Cerebellar cortex (tissue), 1 donor: ENCODE measurements around the gene SGK1.
"Not testable (repeated sequence)": the region's sequence is repeated elsewhere in the genome, so short reads cannot be mapped to it uniquely, and the experiment has no call there.

Source experiments
- DNase-seq: peaks from one replicate; pipeline ENCODE4 v3.0.0-alpha.2; 2015; ENCODE audit warnings: low spot score

SGK1 gene

DNA sequence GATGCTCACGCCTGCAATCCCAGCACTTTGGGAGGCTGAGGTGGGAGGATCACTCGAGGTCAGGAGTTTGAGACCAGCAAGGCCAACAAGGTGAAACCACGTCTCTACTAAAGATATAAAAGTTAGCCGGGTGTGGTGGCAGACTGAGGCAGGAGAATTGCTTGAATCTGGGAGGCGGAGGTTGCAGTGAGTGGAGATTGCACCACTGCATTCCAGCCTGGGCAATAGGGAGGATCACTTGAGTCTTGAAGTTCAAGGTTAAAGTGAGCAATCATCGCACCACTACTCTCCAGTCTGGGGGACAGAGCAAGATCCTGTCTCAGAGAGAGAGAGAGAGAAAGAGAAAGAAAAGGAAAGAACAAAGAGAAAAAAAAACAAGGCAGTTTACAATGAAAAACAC is 13.5 kb downstream of the SGK1 start:
- DNase-seq, result not testable (repeated sequence)

DNA sequence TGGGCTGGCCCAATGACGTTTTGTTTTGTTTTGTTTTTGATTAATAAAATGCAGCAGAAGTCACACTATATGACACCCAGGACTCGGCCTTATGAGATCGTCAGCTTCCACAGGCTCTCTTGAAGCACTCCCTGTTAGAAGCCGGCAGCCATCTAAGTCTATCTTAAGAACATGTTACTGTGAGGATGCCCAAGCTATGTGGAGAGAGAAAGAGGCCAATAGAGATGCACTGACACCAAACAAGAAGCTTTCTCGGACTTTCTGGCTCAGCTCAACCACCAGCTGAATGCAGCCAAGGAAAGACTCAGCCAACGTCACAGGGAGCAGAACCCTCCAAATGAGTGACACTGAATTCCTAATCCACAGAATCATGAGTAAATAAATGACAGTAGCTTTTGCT is 14.0 kb downstream of the SGK1 start:
- peak; percentile 60 for DNase-seq

DNA sequence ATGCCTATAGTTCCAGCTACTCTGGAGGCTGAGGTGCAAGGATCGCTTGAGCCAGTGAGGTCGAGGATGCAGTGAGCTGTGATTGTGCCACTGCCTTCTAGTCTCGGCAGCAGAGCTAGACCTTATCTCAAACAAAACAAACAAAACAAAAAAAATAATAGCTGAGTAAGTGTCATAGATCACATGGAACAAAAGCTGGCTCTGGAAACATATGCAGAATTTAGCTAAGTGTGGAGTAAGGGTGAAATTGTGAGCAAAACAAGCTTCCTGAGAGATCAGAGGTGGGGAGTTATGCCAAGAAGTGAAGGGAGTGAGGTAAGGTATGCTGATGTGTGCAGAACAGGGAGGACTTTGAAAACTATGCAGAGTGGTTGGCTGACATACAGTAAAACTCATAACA is 18.7 kb downstream of the SGK1 start:
- DNase-seq, result no peak

DNA sequence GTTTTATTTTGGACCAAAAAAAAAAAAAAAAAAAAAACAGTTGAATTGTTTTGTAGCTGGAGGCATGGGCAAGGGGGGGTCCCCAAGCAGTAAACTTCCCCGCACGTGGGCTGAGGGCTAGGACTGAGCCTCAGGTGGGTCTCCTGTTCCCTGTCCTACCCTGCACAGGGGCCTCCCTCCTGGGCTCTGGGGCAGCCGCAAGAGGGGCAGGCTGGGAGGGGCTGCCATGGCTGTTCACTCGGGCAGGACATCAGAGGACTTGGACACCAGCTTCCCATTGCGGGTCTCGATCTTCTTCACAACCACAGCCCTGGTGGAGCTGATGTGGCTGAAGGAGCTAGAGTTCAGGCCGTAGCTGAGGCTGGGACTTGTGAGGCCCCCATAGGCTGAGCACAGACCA is 21.1 kb downstream of the SGK1 start:
- DNase-seq, result no peak

DNA sequence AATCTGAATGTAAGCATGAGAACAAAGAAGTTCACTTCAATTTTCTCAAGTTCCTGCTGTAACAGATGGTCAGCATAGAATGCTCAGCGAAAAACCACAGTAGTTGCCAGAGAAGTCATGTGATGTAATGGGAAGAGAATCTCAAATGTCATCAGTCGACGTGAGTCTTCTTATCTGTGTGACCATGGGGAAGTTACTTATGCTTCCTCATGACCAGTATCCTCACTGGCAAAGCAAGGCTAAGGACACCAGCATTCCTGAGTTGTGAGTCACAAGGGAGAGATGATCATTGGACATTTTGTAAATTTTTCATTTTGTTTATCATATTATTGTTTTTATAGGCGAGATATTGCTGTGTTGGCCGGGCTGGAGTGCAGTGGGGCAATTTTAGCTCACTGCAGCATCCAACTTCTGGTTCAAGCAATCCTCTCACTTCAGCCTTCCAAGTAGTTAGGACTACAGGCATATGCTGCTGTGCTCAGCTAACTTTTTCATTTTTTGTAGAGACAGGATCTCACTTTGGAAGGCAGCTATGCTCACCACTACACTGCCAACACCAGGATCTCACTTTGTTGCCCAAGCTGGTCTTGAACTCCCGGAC is 21.9 kb downstream of the SGK1 start:
- DNase-seq, result peak; percentile 86

DNA sequence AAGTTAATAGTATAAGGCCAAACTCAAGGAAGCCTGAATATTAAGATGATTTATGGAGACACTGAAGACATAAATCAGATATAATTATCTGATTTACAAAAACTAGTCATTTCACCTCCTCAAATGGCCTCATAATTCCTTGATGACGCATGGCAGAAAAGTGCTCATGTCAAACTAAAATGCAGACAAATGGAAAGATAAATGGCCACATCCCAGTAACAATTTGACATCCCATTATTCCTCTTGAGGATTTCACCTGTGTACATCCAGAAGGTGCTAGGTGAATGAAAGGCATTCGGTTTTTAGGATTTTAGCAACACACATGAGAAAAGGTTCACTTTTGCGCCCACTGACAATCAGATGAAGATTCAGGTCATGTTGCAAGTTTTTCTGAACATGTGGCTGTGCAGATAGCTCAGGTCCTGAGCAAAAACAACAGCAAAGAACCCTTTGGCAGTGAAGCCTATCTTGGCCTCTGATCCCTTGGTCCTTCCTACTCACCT is 24.2 kb downstream of the SGK1 start:
- DNase-seq, result no peak

DNA sequence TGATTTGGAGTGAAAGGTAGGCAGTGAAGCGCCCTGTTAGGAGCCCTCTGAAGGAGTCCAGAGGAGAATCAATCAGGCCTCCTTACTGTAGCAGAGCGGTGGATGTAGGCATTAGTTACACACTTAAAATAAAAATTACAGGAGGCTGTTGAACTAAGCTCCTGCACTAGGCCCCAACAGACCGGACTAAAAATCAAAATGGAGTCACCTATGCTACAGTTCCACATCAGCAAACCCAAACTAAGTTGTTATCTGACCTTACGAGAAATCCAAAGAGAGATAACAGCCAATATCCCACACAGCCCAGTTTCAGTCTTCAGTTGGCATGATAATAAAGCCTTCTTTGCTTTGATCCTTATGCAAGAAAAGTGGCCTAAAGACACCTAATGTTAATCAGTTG is 26.8 kb downstream of the SGK1 start:
- DNase-seq, result no peak

DNA sequence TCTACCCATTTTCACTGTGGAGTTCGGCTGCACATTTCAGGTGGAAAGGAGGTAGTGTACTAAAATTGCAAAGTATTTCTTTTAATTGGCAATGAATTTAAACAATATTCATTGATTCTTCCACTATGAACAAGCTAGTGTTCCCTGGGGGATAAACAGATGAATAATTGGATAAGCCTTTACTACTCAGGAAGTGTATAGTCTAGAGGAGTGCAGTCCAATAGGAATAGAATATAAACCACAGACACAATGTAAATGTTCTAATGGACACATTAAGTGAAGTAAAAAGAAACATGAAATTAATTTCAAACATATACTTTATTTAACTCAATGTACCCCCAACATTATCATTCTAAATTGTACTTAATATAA is 28.7 kb downstream of the SGK1 start:
- DNase-seq, result no peak

DNA sequence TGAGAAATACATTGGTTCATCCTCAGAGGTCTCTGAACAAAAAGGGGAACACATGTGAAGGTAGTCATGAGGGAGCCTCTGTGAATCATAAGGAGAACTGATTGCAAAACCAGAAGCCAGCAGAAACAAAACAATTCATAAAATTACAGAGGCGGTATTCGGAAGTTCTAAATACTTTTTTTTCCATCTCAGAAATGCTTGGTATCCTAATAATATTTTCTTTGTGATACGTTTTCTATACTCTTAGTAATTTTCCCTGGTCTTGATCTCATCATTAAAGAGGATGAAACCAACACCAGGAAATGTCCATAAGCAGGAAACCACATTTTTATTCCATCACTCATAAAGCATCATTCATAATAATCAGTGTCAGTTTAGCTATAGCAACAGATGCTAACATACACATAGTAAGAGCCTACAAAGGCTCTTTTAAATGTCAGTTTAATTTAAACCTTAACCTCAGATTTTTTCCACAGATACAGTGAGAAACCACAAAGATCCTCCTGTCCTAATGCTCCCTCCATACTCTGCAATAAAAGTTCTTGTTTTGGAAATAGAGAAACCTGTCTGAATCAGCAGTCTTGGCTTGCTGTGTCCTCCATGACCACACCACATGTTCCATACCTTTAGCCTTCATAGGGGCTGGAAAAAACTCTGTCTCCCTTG is 29.2 kb downstream of the SGK1 start:
- no peak for DNase-seq

DNA sequence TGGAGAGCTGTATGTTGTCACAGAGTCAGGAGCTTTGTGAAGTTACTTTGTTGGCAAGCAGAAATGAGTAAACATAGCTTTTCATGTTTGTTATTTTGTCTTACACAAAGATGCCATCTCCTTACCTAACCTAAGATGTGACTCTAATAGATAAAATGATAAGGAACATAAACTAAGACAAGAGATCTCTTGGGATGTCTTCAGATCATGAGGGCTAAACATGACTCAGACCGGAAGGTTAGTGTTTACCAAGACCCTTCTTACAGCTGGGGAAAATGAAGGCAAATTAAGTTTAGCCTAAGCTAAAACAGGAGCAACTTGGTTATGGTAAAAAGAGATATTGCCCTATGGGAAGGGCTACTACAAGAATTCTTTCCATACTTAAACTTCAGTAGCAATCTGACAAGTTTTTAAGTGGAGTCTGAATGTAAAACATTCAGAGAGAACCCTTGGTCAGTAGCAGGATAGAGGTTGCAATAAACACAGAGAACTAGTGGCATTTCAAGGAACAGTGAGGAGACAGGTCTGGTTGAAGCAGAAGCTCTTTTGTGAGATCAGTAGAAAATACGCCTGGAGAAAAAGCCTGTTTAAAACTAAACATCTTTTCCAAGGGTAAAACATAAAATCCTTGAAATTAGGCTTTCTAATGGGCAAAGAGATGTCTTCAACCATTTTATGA is 29.9 kb downstream of the SGK1 start:
- DNase-seq, result no peak

DNA sequence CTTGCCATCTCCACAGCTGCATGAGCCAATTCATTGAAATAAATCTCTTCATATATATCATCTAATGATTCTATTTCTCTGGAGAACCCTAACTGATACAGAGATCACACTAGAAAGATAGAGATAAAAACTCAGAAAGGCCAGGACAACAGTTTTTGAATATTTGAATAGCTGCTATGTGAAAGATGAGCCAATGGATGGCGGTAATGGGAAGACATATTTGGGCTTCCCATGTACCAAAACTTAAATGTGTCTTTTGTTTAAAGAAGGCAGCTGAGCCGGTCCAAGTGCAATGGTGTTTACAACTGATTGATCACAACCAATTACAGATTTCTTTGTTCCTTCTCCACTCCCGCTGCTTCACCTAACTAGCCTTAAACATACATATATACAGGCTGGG is 35.1 kb downstream of the SGK1 start:
- DNase-seq, result no peak

DNA sequence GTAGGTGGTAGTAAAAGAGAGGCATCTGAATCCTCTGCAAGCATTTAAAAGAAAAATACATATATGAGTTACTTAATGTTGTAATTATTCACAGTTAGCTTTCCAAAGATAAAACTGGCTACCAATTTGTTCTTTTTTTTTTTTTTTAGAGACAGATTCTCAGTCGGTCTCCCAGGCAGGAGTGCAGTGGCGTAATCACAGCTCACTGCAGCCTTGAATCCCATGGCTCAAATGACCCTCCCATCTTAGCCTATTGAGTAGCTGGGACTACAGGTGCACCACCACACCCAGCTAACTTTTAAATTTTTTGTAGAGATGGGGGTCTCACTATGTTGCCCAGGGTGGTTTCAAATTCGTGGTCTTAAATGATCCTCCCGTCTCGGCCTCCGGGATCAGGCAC is 36.5 kb downstream of the SGK1 start:
- no peak for DNase-seq

DNA sequence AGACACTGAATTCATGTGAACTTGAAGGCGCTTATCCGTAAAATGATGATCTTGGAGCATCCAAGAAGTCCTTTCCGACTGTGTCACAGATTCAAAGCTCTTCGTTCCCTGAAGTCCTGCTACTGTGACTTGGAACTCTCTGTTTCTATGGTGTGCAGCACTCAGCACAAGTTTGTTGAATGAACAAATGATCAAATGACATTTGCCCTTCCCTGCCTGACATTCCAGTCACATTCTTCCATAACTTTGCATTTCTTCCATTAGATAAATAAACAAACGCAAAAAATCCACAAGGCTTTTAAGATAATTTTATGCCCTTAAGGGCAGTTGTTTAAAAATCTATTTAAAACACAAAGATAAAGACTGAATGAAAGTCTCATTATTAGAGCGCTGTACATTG is 39.9 kb downstream of the SGK1 start:
- DNase-seq, result peak; percentile 31

DNA sequence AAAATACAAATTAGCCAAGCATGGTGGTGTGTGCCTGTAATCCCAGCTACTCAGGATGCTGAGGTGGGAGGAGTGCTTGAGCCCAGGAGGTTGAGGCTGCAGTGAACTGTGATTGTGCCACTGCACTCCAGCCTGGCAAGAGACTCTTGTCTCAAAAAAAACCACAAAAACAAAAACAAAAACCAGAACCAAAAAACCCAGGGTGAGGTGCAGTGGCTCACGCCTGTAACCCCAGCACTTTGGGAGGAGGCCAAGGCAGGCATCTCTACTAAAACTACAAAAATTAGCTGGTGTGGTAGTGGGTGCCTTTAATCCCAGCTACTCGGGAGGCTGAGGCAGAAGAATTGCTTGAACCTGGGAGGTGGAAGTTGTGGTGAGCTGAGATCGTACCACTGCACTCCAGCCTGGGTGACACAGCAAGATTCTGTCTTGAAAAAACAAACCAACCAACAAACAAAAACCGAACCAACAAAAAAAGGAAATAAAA is 41.0 kb downstream of the SGK1 start:
- peak; percentile 11 for DNase-seq

DNA sequence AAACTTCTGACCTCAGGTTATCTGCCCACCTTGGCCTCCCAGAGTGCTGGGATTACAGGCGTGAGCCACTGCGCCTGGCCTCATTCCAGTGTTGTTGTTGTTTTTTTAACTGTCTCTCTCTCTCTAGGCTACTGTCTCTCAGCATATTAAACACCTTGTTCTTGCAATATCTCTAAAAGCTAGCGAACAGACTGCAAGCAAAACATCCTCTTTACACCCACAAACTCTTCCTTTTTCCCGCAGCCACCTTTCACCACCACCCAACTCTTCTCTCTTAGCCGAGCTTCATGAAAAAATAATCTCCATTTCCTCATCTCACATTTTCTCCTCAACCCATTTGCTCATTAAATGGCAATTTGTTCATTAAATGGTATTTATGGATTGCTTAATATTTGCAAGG is 45.5 kb downstream of the SGK1 start:
- DNase-seq, result no peak

DNA sequence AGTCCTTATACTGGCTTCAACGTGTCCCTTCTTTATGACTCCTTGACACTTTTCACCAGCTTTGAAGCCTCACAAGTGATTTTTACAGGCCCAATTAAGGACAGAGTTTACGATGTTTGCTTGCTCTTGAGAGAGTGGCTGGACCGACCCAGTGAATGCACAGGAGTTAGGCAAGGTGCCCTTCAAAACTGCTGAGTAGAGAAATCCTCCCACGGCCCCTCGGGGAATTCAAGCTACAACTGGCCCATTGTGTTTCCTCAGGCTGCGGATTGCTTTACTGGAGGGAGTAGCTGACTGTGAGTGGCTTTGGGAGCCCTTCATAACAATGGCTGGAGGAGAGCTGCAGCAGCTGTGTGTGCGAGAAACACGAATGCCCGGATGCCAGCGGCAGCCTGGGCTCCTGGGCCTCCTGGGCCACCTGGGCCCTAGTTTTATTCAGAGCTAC is 50.0 kb downstream of the SGK1 start:
- DNase-seq, result no peak

DNA sequence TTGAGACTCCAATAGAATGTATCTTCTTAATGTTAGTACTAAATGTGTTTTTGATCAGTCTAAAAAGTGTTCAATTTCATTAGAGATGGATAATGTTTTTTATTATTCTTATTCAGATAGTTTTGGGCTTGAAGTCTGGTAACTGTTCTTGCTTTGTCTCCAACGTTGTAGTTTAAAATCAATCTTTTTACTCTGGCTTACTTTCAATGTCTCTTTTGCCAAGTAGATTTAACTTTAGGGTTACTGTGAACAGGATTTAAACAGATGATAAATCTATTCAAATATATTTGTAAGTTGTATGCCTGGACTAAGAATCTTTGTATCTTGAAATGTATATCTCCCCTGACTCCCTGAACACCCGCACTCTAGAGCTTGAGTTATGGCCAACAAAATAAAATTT is 51.1 kb downstream of the SGK1 start:
- no peak for DNase-seq

DNA sequence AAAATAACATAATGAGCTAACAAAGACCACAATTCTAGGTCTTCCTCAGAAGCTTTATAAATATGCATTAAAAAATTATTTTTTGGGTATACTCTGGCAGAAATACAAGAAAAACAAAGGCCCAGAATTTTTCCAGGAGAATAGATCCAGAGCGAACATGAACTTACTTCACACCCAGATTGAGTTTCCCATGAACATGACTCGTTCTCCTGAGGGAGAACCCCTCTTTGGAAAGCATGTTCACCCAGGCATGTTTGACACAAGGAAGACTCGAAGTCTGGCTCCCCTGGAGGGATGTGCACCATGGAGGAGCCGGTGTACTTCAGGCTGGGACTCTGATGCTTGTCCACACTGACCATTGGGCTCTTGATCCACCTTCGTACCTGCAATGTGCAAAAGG is 56.1 kb downstream of the SGK1 start:
- no peak for DNase-seq

DNA sequence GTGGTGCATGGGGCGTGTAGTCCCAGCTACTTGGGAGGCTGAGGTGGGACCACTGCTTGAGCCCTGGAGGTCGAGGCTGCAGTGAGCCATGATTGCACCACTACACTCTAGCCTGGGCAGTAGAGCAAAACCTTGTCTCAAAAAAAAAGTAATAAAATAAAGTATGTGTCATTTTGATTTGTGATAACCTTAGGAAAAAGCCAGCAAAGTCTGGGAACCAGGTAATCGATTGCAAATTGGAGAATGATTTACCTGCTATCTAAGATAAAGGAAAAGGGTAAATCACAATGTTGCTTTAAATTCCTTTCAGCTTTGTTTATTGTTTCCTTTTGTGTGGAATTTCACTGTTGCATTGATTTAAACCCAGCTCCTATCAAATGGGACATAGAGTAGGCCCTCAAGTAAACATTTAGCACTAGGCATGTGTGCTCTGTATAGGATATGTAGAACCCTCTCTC is 59.0 kb downstream of the SGK1 start:
- DNase-seq, result no peak

DNA sequence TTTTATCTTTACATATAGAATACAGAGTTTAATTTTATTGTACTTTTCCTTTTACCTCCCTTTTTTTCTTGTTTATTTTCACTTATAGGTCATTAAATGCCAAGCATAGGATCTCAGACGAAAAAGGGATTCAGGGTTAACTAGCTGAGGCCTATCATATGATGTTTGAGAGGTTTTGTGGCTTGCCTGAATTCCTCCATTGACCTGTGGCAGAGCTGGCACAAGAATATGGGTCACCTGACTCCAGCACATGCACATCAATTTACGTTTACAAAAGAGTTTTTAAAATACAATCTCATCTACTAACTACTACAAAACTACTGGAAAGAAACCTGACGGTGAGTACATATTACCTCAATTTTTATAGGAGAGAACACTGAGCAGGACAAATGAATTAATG is 60.4 kb downstream of the SGK1 start:
- no peak for DNase-seq

DNA sequence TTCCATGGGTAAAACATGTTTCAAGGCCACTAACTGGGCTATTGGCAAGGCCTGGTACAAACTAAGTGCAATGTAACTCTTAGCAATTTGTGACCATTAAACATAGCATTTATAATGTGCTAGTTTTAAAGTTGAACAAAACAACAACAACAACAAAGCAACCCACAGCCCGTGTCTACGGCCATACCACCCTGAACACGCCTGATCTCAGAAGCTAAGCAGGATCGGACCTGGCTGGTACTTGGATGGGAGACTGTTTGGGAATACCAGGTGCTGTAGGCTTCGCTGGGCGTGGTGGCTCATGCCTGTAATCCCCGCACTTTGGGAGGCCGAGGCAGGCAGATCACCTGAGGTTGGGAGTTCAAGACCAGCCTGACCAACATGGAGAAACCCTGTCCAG is 61.0 kb downstream of the SGK1 start:
- DNase-seq, result no peak

DNA sequence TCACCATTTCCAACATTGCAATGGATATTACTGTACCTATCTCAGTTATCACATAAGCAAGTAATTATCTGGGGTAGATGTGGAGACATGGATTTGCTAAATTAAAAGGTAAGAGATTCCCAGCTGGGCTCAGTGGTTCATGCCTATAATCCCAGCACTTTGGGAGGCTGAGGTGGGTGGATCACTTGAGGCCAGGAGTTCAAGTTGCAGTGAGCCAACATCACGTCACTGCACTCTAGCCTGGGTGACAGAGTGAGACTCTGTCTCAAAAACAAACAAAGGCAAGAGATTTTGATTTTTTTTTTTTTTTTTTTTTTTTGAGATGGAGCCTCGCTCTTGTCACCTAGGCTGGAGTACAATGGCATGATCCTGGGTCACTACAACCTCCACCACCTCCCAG is 62.6 kb downstream of the SGK1 start:
- DNase-seq, result not testable (repeated sequence)

DNA sequence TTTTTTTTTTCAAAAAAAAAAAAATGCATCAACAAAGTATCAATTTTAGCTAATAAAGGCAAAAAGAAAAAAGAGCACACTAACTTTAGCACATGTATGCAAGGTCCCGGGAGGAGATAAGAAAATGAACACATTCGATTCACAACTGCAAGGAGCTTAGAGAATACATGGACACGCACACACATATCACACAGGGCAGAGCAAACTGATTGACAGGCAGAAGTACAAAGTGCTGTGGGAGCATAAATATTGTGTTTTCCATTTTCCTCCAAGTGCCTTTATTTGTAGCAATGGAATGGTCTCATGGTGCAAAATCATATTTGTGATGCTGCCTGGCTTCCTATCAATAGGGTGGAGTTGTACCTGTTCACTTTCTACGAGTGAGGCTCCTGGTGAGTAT is 63.8 kb downstream of the SGK1 start:
- DNase-seq, result no peak
